ENCODE data around the gene CNTNAP2.

DNA sequence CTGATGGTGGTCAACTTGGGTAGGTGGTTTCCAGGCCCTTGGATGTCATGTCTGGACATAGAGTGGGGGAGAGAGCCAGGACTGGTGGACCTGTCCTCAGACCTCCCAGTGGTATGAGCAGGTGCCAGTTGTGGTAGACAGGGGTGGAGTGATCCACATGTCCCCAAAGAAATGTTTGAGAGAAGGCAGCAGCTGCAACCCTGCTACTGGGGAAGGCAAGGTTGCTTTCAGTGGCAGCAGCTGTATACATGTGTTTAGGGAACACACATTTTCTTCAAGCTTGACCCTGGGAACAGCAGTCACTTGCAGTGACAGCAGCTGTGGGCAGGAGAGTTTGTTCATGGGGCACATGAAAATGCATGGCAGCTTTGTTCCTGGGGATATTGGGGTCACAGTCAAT lies 1591.3 kb downstream of the CNTNAP2 start:
- TF ChIP-seq, protein P1, sequence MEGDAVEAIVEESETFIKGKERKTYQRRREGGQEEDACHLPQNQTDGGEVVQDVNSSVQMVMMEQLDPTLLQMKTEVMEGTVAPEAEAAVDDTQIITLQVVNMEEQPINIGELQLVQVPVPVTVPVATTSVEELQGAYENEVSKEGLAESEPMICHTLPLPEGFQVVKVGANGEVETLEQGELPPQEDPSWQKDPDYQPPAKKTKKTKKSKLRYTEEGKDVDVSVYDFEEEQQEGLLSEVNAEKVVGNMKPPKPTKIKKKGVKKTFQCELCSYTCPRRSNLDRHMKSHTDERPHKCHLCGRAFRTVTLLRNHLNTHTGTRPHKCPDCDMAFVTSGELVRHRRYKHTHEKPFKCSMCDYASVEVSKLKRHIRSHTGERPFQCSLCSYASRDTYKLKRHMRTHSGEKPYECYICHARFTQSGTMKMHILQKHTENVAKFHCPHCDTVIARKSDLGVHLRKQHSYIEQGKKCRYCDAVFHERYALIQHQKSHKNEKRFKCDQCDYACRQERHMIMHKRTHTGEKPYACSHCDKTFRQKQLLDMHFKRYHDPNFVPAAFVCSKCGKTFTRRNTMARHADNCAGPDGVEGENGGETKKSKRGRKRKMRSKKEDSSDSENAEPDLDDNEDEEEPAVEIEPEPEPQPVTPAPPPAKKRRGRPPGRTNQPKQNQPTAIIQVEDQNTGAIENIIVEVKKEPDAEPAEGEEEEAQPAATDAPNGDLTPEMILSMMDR (conservative IDR thresholded peaks at IDR 0.05; ENCODE audit: low read depth, low read length), result no peak
- TF ChIP-seq EZH2 (IDR thresholded peaks at IDR 0.05; ENCODE audit: borderline replicate concordance, low read depth, low read length, poor library complexity, severe bottlenecking), result no peak
